Activated naive CD4-positive, alpha-beta T cell treated with anti-CD3 and anti-CD28 coated beads, Interleukin-2, amount 10 ng/mL, durations not matched to agents 7 days and 5 days (primary cell): ENCODE results near the gene NIM1K.
A peak's percentile ranks its signal among the peaks of the same experiment; 100 is the strongest.
"Not testable (repeated sequence)": the region's sequence is repeated elsewhere in the genome, so short reads cannot be mapped to it uniquely, and the experiment has no call there.

ENCODE experiments used
- CTCF ChIA-PET: fragments of 350-600 bp; sonication (Branson Sonifier 250); formaldehyde crosslinking; loops from one replicate; lab custom pipeline; 2021; ENCODE audit warnings: antibody characterized with exemption; lab: Charles Lee
- DNase-seq: peaks from one replicate; pipeline ENCODE4 v3.0.0-alpha.2; 2020
- H3K27ac Mint-ChIP-seq: one replicate; pipeline ENCODE4 v1.8.0; 2021; ENCODE audit warnings: mild to moderate bottlenecking, moderate library complexity, mixed read lengths
- H3K27me3 Mint-ChIP-seq: one replicate; pipeline ENCODE4 v1.8.0; 2021; ENCODE audit warnings: mild to moderate bottlenecking, mixed read lengths
- H3K36me3 Mint-ChIP-seq: one replicate; pipeline ENCODE4 v1.8.0; 2021; ENCODE audit warnings: mixed read lengths
- H3K4me1 Mint-ChIP-seq: one replicate; pipeline ENCODE4 v1.8.0; 2021; ENCODE audit warnings: mixed read lengths
- H3K4me3 Mint-ChIP-seq: one replicate; pipeline ENCODE4 v1.8.0; 2021; ENCODE audit warnings: mild to moderate bottlenecking, moderate library complexity, mixed read lengths
- H3K9me3 Mint-ChIP-seq: one replicate; pipeline ENCODE4 v1.8.0; 2021; ENCODE audit warnings: mixed read lengths

NIM1K gene

GRCh38 chr5:43312076-43312661, 120.1 kb downstream of the NIM1K start:
- CTCF ChIA-PET = interaction anchor here (0.7 to 2.2 kb wide), 13 partner anchors 9 to 248 kb away, joined by 3 to 15 read pairs (median 5); partner anchors contain the start of genes TMEM267 and ZNF131
- Mint-ChIP-seq H3K4me3 (peak overlapping the region; percentile 99), H3K27me3 (no peaks in the 10 kb centered on the region), H3K27ac (peak overlapping the region; percentile 90), H3K36me3 (peaks cover 36% of the 10 kb centered on the region), H3K4me1 (peaks cover 69% of the 10 kb centered on the region), H3K9me3 (peaks cover 10% of the 10 kb centered on the region)
- DNase-seq = no peak

GRCh38 chr5:43312699-43313034, 120.6 kb downstream of the NIM1K start:
- Mint-ChIP-seq H3K4me3 (peak overlapping the region; percentile 99), H3K9me3 (peaks cover 10% of the 10 kb centered on the region), H3K4me1 (peaks cover 67% of the 10 kb centered on the region), H3K36me3 (peaks cover 34% of the 10 kb centered on the region), H3K27ac (peak overlapping the region; percentile 90), H3K27me3 (no peaks in the 10 kb centered on the region)
- CTCF ChIA-PET = interaction anchor here (0.7 to 2.2 kb wide), 12 partner anchors 9 to 248 kb away, joined by 3 to 15 read pairs (median 4); partner anchors contain the start of genes TMEM267 and ZNF131
- no peak for DNase-seq

- no peaks in the 10 kb centered on the region for H3K27me3 Mint-ChIP-seq
- H3K4me1 Mint-ChIP-seq = peaks cover 61% of the 10 kb centered on the region
- H3K36me3 Mint-ChIP-seq = peaks cover 30% of the 10 kb centered on the region
- peak within 1 kb of the TSS; percentile 90 for H3K27ac Mint-ChIP-seq
- DNase-seq = peak; percentile 100
- H3K9me3 Mint-ChIP-seq = peaks cover 10% of the 10 kb centered on the region
- peak within 1 kb of the TSS; percentile 99 for H3K4me3 Mint-ChIP-seq
- CTCF ChIA-PET = interaction anchor here (0.7 to 2.2 kb wide), 13 partner anchors 10 to 296 kb away, joined by 3 to 15 read pairs (median 4); partner anchors contain the start of genes TMEM267 and ZNF131
These were observed 121.2 kb downstream of the NIM1K start, which contains the start of gene HMGCS1 for GRCh38 chr5:43313035-43313853. Gene HMGCS1 (minus strand): TSS chr5:43313412. CDS start chr5:43298965, 14,447 bp downstream.

- Mint-ChIP-seq H3K36me3 (peaks cover 30% of the 10 kb centered on the region), H3K9me3 (peaks cover 10% of the 10 kb centered on the region), H3K27ac (peak overlapping the region; percentile 90), H3K4me1 (peaks cover 58% of the 10 kb centered on the region), H3K4me3 (peak overlapping the region; percentile 99), H3K27me3 (no peaks in the 10 kb centered on the region)
- CTCF ChIA-PET = interaction anchor here (0.8 to 2.2 kb wide), 5 partner anchors 11 to 297 kb away, joined by 3 to 15 read pairs (median 4); partner anchors contain the start of gene TMEM267
- no peak for DNase-seq
These were observed 121.9 kb downstream of the NIM1K start for GRCh38 chr5:43313854-43314457.

- CTCF ChIA-PET = interaction anchor here (0.8 to 2.2 kb wide), 4 partner anchors 75 to 209 kb away, joined by 3 to 15 read pairs (median 3); partner anchors contain the start of gene TMEM267
- peaks cover 51% of the 10 kb centered on the region for H3K4me1 Mint-ChIP-seq
- peak overlapping the region; percentile 72 for H3K27ac Mint-ChIP-seq
- H3K36me3 Mint-ChIP-seq = peaks cover 24% of the 10 kb centered on the region
- no peak for DNase-seq
- no peak overlapping the region for H3K4me3 Mint-ChIP-seq
- no peaks in the 10 kb centered on the region for H3K27me3 Mint-ChIP-seq
- peaks cover 10% of the 10 kb centered on the region for H3K9me3 Mint-ChIP-seq
These were observed 122.7 kb downstream of the NIM1K start for GRCh38 chr5:43314724-43315123.

GRCh38 chr5:43315263-43315662, 123.2 kb downstream of the NIM1K start:
- Mint-ChIP-seq H3K36me3 (peaks cover 22% of the 10 kb centered on the region), H3K4me1 (peaks cover 47% of the 10 kb centered on the region), H3K4me3 (no peak overlapping the region), H3K27ac (peak overlapping the region; percentile 64), H3K9me3 (peaks cover 10% of the 10 kb centered on the region), H3K27me3 (no peaks in the 10 kb centered on the region)
- no peak for DNase-seq
- CTCF ChIA-PET = interaction anchor here (0.8 to 1.7 kb wide), 2 partner anchors 169 to 209 kb away, joined by 3 to 5 read pairs; partner anchors contain the start of gene TMEM267

GRCh38 chr5:43315682-43316081, 123.7 kb downstream of the NIM1K start:
- Mint-ChIP-seq H3K27ac (peak overlapping the region; percentile 22), H3K9me3 (peaks cover 10% of the 10 kb centered on the region), H3K4me3 (no peak overlapping the region), H3K27me3 (no peaks in the 10 kb centered on the region), H3K36me3 (peaks cover 20% of the 10 kb centered on the region), H3K4me1 (peaks cover 44% of the 10 kb centered on the region)
- CTCF ChIA-PET = interaction anchor here (0.8 to 1.7 kb wide), 2 partner anchors 168 to 210 kb away, joined by 3 to 5 read pairs; partner anchors contain the start of gene TMEM267
- DNase-seq = no peak

GRCh38 chr5:43316421-43316820, 124.4 kb downstream of the NIM1K start:
- Mint-ChIP-seq H3K4me3 (no peak overlapping the region), H3K36me3 (peaks cover 18% of the 10 kb centered on the region), H3K4me1 (peaks cover 38% of the 10 kb centered on the region), H3K27me3 (no peaks in the 10 kb centered on the region), H3K27ac (no peak overlapping the region), H3K9me3 (peaks cover 10% of the 10 kb centered on the region)
- CTCF ChIA-PET = interaction anchor here (0.9 to 1.7 kb wide), 2 partner anchors 10 to 211 kb away, joined by 3 to 5 read pairs; no protein-coding TSS in a partner anchor
- no peak for DNase-seq

- Mint-ChIP-seq H3K4me1 (no peaks in the 10 kb centered on the region), H3K36me3 (no peaks in the 10 kb centered on the region), H3K27ac (peak overlapping the region; percentile 0), H3K27me3 (no peaks in the 10 kb centered on the region), H3K9me3 (peaks cover 3% of the 10 kb centered on the region), H3K4me3 (no peak overlapping the region)
- CTCF ChIA-PET = no interaction called here
- no peak for DNase-seq
These were observed 128.8 kb downstream of the NIM1K start for GRCh38 chr5:43320846-43321245.

- H3K27ac Mint-ChIP-seq, H3K36me3 Mint-ChIP-seq, H3K4me3 Mint-ChIP-seq, DNase-seq, H3K4me1 Mint-ChIP-seq, CTCF ChIA-PET, H3K27me3 Mint-ChIP-seq, H3K9me3 Mint-ChIP-seq: not testable (repeated sequence)
These were observed 131.5 kb downstream of the NIM1K start for GRCh38 chr5:43323488-43323887.

- DNase-seq, H3K4me1 Mint-ChIP-seq, H3K36me3 Mint-ChIP-seq, H3K27ac Mint-ChIP-seq, CTCF ChIA-PET, H3K27me3 Mint-ChIP-seq, H3K9me3 Mint-ChIP-seq, H3K4me3 Mint-ChIP-seq: not testable (repeated sequence)
These were observed 133.6 kb downstream of the NIM1K start for GRCh38 chr5:43325624-43326023.
